Hepatocyte (in vitro differentiated cells): ENCODE results near the gene FGD5. TPM values are rescaled to one million over a fixed set of nuclear protein-coding genes. Genes with fewer than 3 reads are reported as not detected.

ENCODE experiments used
- DNase-seq: peaks from one replicate; pipeline ENCODE4 v3.0.0-alpha.2; 2016; ENCODE audit warnings: low spot score
- H2AFZ ChIP-seq: fragments of 200-600 bp; sonication (generic); 2 replicates; pipeline ENCODE4 v1.6.0; 2016; ENCODE audit warnings: antibody characterized with exemption, mild to moderate bottlenecking
- H3K27ac ChIP-seq: fragments of 200-600 bp; sonication (generic); 2 replicates; pipeline ENCODE4 v1.5.1; 2016; ENCODE audit warnings: mild to moderate bottlenecking
- H3K27me3 ChIP-seq: fragments of 200-600 bp; sonication (generic); 2 replicates; pipeline ENCODE4 v1.6.1; 2016
- H3K36me3 ChIP-seq: fragments of 200-600 bp; sonication (generic); replicated peaks from 2 replicates; pipeline ENCODE4 v1.5.1; 2016; ENCODE audit warnings: low read depth; ENCODE audit not compliant: insufficient read depth
- H3K4me1 ChIP-seq: fragments of 200-600 bp; sonication (generic); 2 replicates; pipeline ENCODE4 v1.5.1; 2016; ENCODE audit warnings: mild to moderate bottlenecking, moderate library complexity; ENCODE audit not compliant: insufficient read depth
- H3K4me2 ChIP-seq: fragments of 200-600 bp; sonication (generic); 2 replicates; pipeline ENCODE4 v1.6.0; 2016
- H3K4me3 ChIP-seq: fragments of 200-600 bp; sonication (generic); 2 replicates; pipeline ENCODE4 v1.5.1; 2016; ENCODE audit warnings: mild to moderate bottlenecking
- H3K79me2 ChIP-seq: fragments of 200-600 bp; sonication (generic); 2 replicates; pipeline ENCODE4 v1.6.0; 2017; ENCODE audit warnings: mild to moderate bottlenecking
- H3K9me2 ChIP-seq: fragments of 200-600 bp; sonication (generic); replicated peaks from 2 replicates; pipeline ENCODE4 v1.6.0; 2017; ENCODE audit warnings: mild to moderate bottlenecking; ENCODE audit not compliant: insufficient read depth
- H3K9me3 ChIP-seq: fragments of 200-600 bp; sonication (generic); 2 replicates; pipeline ENCODE4 v1.5.1; 2016; ENCODE audit warnings: low read depth, mild to moderate bottlenecking
- H4K20me1 ChIP-seq: fragments of 200-600 bp; sonication (generic); 2 replicates; pipeline ENCODE4 v1.6.0; 2016; ENCODE audit warnings: mild to moderate bottlenecking; ENCODE audit not compliant: insufficient read depth, poor library complexity, severe bottlenecking
- CTCF ChIP-seq: fragments of 200-600 bp; sonication (generic); IDR thresholded peaks from 2 replicates; pipeline ENCODE4 v1.5.1; 2016; ENCODE audit warnings: antibody characterized with exemption, mild to moderate bottlenecking; ENCODE audit not compliant: poor library complexity
- EZH2 ChIP-seq: fragments of 200-600 bp; sonication (generic); IDR thresholded peaks from 2 replicates; pipeline ENCODE4 v1.6.1; 2016; ENCODE audit warnings: antibody characterized with exemption, mild to moderate bottlenecking, borderline replicate concordance
- EZH2phosphoT487 ChIP-seq: fragments of 200-600 bp; sonication (generic); IDR thresholded peaks from one replicate; pipeline ENCODE4 v1.6.1; 2018; ENCODE audit warnings: antibody characterized with exemption, mild to moderate bottlenecking, low read depth, moderate library complexity; ENCODE audit not compliant: unreplicated experiment, severe bottlenecking
- WGBS: methylation state at CpG from one replicate; pipeline ENCODE4 v1.1.6; 2016; ENCODE audit warnings: low lambda C conversion rate; ENCODE audit errors: missing lambda C conversion rate; 5-methylcytosine and 5-hydroxymethylcytosine counted together
- polyA plus RNA-seq: library from polyadenylated mRNA; unstranded; fragments of >200 nt; fragmentation: Nextera tagmentation; extraction: Ambion mirVana; gene quantifications from 2 replicates; pipeline ENCODE4 v1.2.1, GENCODE V29; 2016
- total RNA-seq: library from RNA; depleted of rRNA; stranded (reverse); fragments of >200 nt; gene quantifications from 2 replicates; pipeline ENCODE4 v1.2.3, GENCODE V29; 2014

The FGD5 gene
- total and polyA plus RNA-seq, 2 experiments from 2014 or later, result 2.9 to 3.3 TPM

- H3K27me3 ChIP-seq, result peaks cover 3% of the 10 kb centered on the region
- no peak overlapping the region for H3K4me3 ChIP-seq
- no peaks in the 10 kb centered on the region for H3K9me3 ChIP-seq
- DNase-seq, result no peak
- WGBS, result 96% methylated on average over 5 of the region's 5 CpGs
- H3K9me2 ChIP-seq, result no peaks in the 10 kb centered on the region
- no peak overlapping the region for H3K4me2 ChIP-seq
- TF ChIP-seq EZH2 (no peak), CTCF (no peak), EZH2phosphoT487 (no peak)
- no peaks in the 10 kb centered on the region for H4K20me1 ChIP-seq
- H3K36me3 ChIP-seq, result no peaks in the 10 kb centered on the region
- H2AFZ ChIP-seq, result no peak overlapping the region
- no peaks in the 10 kb centered on the region for H3K4me1 ChIP-seq
- no peaks in the 10 kb centered on the region for H3K79me2 ChIP-seq
- no peak overlapping the region for H3K27ac ChIP-seq
These were observed 24.9 kb upstream of the FGD5 start for GRCh38 chr3:14793858-14794234.

GRCh38 chr3:14794435-14794834 is 24.3 kb upstream of the FGD5 start:
- Histone ChIP-seq H2AFZ (no peak overlapping the region), H4K20me1 (no peaks in the 10 kb centered on the region), H3K4me3 (no peak overlapping the region), H3K36me3 (no peaks in the 10 kb centered on the region), H3K4me1 (no peaks in the 10 kb centered on the region), H3K79me2 (no peaks in the 10 kb centered on the region), H3K9me3 (no peaks in the 10 kb centered on the region), H3K9me2 (no peaks in the 10 kb centered on the region), H3K27ac (no peak overlapping the region), H3K4me2 (no peak overlapping the region), H3K27me3 (peaks cover 3% of the 10 kb centered on the region)
- no peak for TF ChIP-seq CTCF
- TF ChIP-seq EZH2phosphoT487, result no peak
- no peak for TF ChIP-seq EZH2
- no peak for DNase-seq
- WGBS, result 92% methylated on average over 2 of the region's 2 CpGs

GRCh38 chr3:14795996-14796395 is 22.8 kb upstream of the FGD5 start:
- Histone ChIP-seq H3K9me2 (no peaks in the 10 kb centered on the region), H3K9me3 (no peaks in the 10 kb centered on the region), H3K27me3 (peaks cover 3% of the 10 kb centered on the region), H2AFZ (no peak overlapping the region), H3K36me3 (no peaks in the 10 kb centered on the region), H3K79me2 (no peaks in the 10 kb centered on the region), H3K4me1 (no peaks in the 10 kb centered on the region), H3K27ac (no peak overlapping the region), H3K4me3 (no peak overlapping the region), H3K4me2 (no peak overlapping the region), H4K20me1 (no peaks in the 10 kb centered on the region)
- DNase-seq, result no peak
- TF ChIP-seq EZH2phosphoT487, result no peak
- TF ChIP-seq CTCF, result no peak
- TF ChIP-seq EZH2, result no peak
- WGBS, result 69% methylated on average over 2 of the region's 2 CpGs
